Smooth muscle cell (in vitro differentiated cells): Measurements from ENCODE around the gene CHRD. TPM values are rescaled to one million over a fixed set of nuclear protein-coding genes. Genes with fewer than 3 reads are reported as not detected.
"Not testable (repeated sequence)": the region's sequence is repeated elsewhere in the genome, so short reads cannot be mapped to it uniquely, and the experiment has no call there.

Experiments
- DNase-seq: peaks from one replicate; lab custom pipeline; 2025; ENCODE audit not compliant: unreplicated experiment; lab: John Stamatoyannopoulos, UW
- H2AFZ ChIP-seq: fragments of 200-600 bp; sonication (generic); 2 replicates; pipeline ENCODE4 v1.6.0; 2016; ENCODE audit warnings: antibody characterized with exemption, low read depth, mild to moderate bottlenecking
- H3F3A ChIP-seq: fragments of 200-600 bp; sonication (generic); 2 replicates; pipeline ENCODE4 v1.6.0; 2017; ENCODE audit warnings: antibody characterized with exemption, low read depth
- H3K27ac ChIP-seq: fragments of 200-600 bp; sonication (generic); 2 replicates; pipeline ENCODE4 v1.5.1; 2016; ENCODE audit warnings: low read depth, mild to moderate bottlenecking
- H3K27me3 ChIP-seq: fragments of 200-600 bp; sonication (generic); 2 replicates; pipeline ENCODE4 v1.6.1; 2016; ENCODE audit warnings: low read depth, mild to moderate bottlenecking
- H3K36me3 ChIP-seq: fragments of 200-600 bp; sonication (generic); 2 replicates; pipeline ENCODE4 v1.5.1; 2016; ENCODE audit warnings: low read depth
- H3K4me1 ChIP-seq: fragments of 200-600 bp; sonication (generic); 2 replicates; pipeline ENCODE4 v1.5.1; 2016; ENCODE audit warnings: low read depth
- H3K4me2 ChIP-seq: fragments of 200-600 bp; sonication (generic); 2 replicates; pipeline ENCODE4 v1.6.0; 2016; ENCODE audit warnings: mild to moderate bottlenecking
- H3K4me3 ChIP-seq: fragments of 200-600 bp; sonication (generic); 2 replicates; pipeline ENCODE4 v1.5.1; 2016; ENCODE audit warnings: mild to moderate bottlenecking
- H3K79me2 ChIP-seq: fragments of 200-600 bp; sonication (generic); 2 replicates; pipeline ENCODE4 v1.6.0; 2016; ENCODE audit warnings: low read depth, mild to moderate bottlenecking
- H3K9ac ChIP-seq: fragments of 200-600 bp; sonication (generic); 2 replicates; pipeline ENCODE4 v1.6.0; 2016; ENCODE audit warnings: low read depth
- H3K9me3 ChIP-seq: fragments of 200-600 bp; sonication (generic); replicated peaks from 2 replicates; pipeline ENCODE4 v1.5.1; 2016; ENCODE audit warnings: low read depth
- H4K20me1 ChIP-seq: fragments of 200-600 bp; sonication (generic); 2 replicates; pipeline ENCODE4 v1.6.0; 2016; ENCODE audit warnings: low read depth
- WGBS: methylation state at CpG from one replicate; pipeline ENCODE4 v1.1.7; 2016; ENCODE audit warnings: low lambda C conversion rate; 5-methylcytosine and 5-hydroxymethylcytosine counted together
- polyA plus RNA-seq: library from polyadenylated mRNA; unstranded; fragments of >200 nt; fragmentation: Nextera tagmentation; extraction: Ambion mirVana; gene quantifications from 2 replicates; pipeline ENCODE4 v1.2.1, GENCODE V29; 2016
- total RNA-seq: library from RNA; depleted of rRNA; stranded (reverse); fragments of >200 nt; gene quantifications from 2 replicates; pipeline ENCODE4 v1.2.3, GENCODE V29; 2014
- TF ChIP-seq, protein P1 (sequence below): fragments of 200-600 bp; sonication (generic); IDR thresholded peaks from 2 replicates; pipeline ENCODE4 v1.5.1; 2017; ENCODE audit warnings: borderline replicate concordance, mild to moderate bottlenecking, antibody characterized with exemption; ENCODE audit not compliant: insufficient read depth, poor library complexity, severe bottlenecking

CHRD gene
- total and polyA plus RNA-seq, 2 experiments from 2014 or later = 1.5 to 2.5 TPM

DNA sequence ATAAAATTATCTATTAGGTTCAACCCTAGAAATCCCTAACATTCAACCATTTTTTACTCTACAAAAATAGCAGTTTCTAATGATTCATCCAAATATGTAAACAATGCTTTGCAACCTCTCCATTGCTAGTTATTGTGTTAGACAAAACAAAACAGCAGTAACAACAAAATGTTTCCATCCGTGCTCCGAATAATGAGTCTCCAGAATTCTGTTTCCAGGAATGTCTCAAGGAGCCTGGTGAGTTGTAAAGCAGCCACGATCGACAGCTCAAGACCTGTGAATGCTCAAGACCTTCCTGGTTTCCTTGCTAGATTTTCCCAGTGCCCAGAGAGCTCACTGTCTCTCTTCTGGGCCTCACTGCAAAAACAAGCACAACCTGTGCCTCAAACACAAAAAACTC lies 49.9 kb downstream of the CHRD start:
- no peaks in the 10 kb centered on the region for H3F3A ChIP-seq
- TF ChIP-seq, protein P1, sequence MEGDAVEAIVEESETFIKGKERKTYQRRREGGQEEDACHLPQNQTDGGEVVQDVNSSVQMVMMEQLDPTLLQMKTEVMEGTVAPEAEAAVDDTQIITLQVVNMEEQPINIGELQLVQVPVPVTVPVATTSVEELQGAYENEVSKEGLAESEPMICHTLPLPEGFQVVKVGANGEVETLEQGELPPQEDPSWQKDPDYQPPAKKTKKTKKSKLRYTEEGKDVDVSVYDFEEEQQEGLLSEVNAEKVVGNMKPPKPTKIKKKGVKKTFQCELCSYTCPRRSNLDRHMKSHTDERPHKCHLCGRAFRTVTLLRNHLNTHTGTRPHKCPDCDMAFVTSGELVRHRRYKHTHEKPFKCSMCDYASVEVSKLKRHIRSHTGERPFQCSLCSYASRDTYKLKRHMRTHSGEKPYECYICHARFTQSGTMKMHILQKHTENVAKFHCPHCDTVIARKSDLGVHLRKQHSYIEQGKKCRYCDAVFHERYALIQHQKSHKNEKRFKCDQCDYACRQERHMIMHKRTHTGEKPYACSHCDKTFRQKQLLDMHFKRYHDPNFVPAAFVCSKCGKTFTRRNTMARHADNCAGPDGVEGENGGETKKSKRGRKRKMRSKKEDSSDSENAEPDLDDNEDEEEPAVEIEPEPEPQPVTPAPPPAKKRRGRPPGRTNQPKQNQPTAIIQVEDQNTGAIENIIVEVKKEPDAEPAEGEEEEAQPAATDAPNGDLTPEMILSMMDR = no peak
- H3K79me2 ChIP-seq = no peaks in the 10 kb centered on the region
- no peaks in the 10 kb centered on the region for H3K36me3 ChIP-seq
- no peak for DNase-seq
- WGBS = 69% methylated on average over 4 of the region's 4 CpGs
- no peaks in the 10 kb centered on the region for H3K9me3 ChIP-seq
- H3K4me3 ChIP-seq = no peak overlapping the region
- no peaks in the 10 kb centered on the region for H3K27me3 ChIP-seq
- no peak overlapping the region for H3K9ac ChIP-seq
- H3K4me2 ChIP-seq = no peak overlapping the region
- H3K4me1 ChIP-seq = no peaks in the 10 kb centered on the region
- no peak overlapping the region for H3K27ac ChIP-seq
- no peak overlapping the region for H2AFZ ChIP-seq
- H4K20me1 ChIP-seq = no peaks in the 10 kb centered on the region

DNA sequence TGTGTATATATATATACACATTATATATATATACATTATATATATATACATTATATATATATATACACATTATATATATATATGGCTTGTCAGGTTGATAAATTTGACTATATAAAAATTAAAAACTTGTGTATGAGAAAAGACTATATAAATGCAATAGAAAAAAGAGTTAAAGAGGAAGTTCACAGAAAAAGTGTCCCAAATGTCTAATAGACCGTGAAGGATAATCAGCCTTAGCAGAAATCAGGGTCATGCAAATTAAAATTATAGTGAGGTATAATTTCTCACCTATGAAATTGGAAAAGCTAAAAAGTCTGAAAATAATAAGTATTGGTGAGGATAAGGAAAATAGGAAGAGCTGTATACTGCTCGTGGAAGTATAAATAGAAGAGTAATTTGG lies 51.1 kb downstream of the CHRD start:
- no peaks in the 10 kb centered on the region for H3F3A ChIP-seq
- no peak overlapping the region for H2AFZ ChIP-seq
- no peaks in the 10 kb centered on the region for H4K20me1 ChIP-seq
- TF ChIP-seq, protein P1 = no peak
- no peaks in the 10 kb centered on the region for H3K79me2 ChIP-seq
- no peaks in the 10 kb centered on the region for H3K27me3 ChIP-seq
- 92% methylated on average over 2 of the region's 2 CpGs for WGBS
- no peak for DNase-seq
- H3K36me3 ChIP-seq = no peaks in the 10 kb centered on the region
- H3K9me3 ChIP-seq = no peaks in the 10 kb centered on the region
- H3K4me2 ChIP-seq = no peak overlapping the region
- no peak overlapping the region for H3K27ac ChIP-seq
- no peaks in the 10 kb centered on the region for H3K4me1 ChIP-seq
- H3K4me3 ChIP-seq = no peak overlapping the region
- H3K9ac ChIP-seq = no peak overlapping the region

DNA sequence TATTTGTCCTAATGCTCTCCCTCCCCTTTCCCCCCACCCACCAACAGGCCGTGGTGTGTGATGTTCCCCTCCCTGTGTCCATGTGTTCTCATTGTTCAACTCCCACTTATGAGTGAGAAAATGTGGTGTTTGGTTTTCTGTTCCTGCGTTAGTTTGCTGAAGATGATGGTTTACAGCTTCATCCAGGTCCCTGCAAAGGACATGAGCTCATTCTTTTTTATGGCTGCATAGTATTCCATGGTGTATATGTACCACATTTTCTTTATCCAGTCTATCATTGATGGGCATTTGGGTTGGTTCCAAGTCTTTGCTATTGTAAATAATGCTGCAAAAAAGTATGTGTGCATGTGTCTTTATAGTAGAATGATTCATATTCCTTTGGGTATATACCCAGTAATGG lies 53.3 kb downstream of the CHRD start:
- not testable (repeated sequence) for H4K20me1 ChIP-seq, H2AFZ ChIP-seq, H3K27me3 ChIP-seq, H3K36me3 ChIP-seq, H3K4me2 ChIP-seq, H3F3A ChIP-seq, DNase-seq, H3K79me2 ChIP-seq, H3K4me1 ChIP-seq, H3K9ac ChIP-seq, H3K4me3 ChIP-seq, H3K9me3 ChIP-seq, H3K27ac ChIP-seq
- WGBS = 70% methylated on average over 1 of the region's 2 CpGs

DNA sequence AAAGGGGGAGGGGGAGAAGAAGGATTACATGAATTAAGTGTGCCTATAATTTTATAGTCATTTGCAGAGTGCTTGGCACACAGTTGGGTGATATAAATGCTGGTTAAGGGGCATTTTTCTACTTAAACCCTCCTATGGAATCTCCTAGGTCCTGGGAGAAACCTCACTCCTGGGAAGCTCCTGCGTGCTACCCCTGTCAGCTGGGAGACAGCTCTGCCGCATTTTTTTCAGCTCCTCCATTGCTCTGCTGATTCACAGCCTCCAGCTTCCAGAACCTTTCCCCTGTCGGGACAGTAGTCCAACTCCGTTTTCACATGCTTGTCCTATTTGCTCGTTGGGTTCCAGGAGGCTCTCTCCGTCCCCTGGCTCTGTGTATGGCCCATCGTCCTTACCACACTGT lies 59.2 kb downstream of the CHRD start:
- H3K4me1 ChIP-seq = no peaks in the 10 kb centered on the region
- H3K4me3 ChIP-seq = no peak overlapping the region
- H3K79me2 ChIP-seq = no peaks in the 10 kb centered on the region
- no peaks in the 10 kb centered on the region for H3K27me3 ChIP-seq
- no peaks in the 10 kb centered on the region for H3K9me3 ChIP-seq
- TF ChIP-seq, protein P1 = no peak
- no peak overlapping the region for H3K27ac ChIP-seq
- no peaks in the 10 kb centered on the region for H3K36me3 ChIP-seq
- no peaks in the 10 kb centered on the region for H3F3A ChIP-seq
- 80% methylated on average over 7 of the region's 7 CpGs for WGBS
- no peak overlapping the region for H3K4me2 ChIP-seq
- no peak overlapping the region for H2AFZ ChIP-seq
- no peaks in the 10 kb centered on the region for H4K20me1 ChIP-seq
- DNase-seq = no peak
- no peak overlapping the region for H3K9ac ChIP-seq

Other genes with a start within 250 kb of the CHRD start
- gene EIF2B5, start 244.7 kb upstream of the CHRD start, total RNA-seq = 23.5 and 25.3 TPM in 2 replicates
- 32.3 and 50.4 TPM in 2 replicates for gene EIF2B5, start 244.7 kb upstream of the CHRD start, polyA plus RNA-seq
- 40.2 and 42.5 TPM in 2 replicates for gene DVL3, start 224.7 kb upstream of the CHRD start, total RNA-seq
- gene DVL3, start 224.7 kb upstream of the CHRD start, polyA plus RNA-seq = 87.7 and 122 TPM in 2 replicates
- gene AP2M1, start 205.2 kb upstream of the CHRD start, total RNA-seq = 444 and 464 TPM in 2 replicates
- gene AP2M1, start 205.2 kb upstream of the CHRD start, polyA plus RNA-seq = 772 and 784 TPM in 2 replicates
- 34.6 and 40.4 TPM in 2 replicates for gene ABCF3, start 193.9 kb upstream of the CHRD start, total RNA-seq
- 46.3 and 69.1 TPM in 2 replicates for gene ABCF3, start 193.9 kb upstream of the CHRD start, polyA plus RNA-seq
- not detected in 2 replicates for gene VWA5B2, start 150.5 kb upstream of the CHRD start, total RNA-seq
- 0.70 TPM in 1 of 2 replicates, not detected in the other for gene VWA5B2, start 150.5 kb upstream of the CHRD start, polyA plus RNA-seq
- gene ALG3, start 131.1 kb upstream of the CHRD start, total RNA-seq = 48.8 and 95.2 TPM in 2 replicates
- 91.2 and 96.7 TPM in 2 replicates for gene ALG3, start 131.1 kb upstream of the CHRD start, polyA plus RNA-seq
- 4.1 and 4.7 TPM in 2 replicates for gene EEF1AKMT4, start 130.4 kb upstream of the CHRD start, total RNA-seq
- gene EEF1AKMT4, start 130.4 kb upstream of the CHRD start, polyA plus RNA-seq = 5.8 and 9.1 TPM in 2 replicates
- gene CAMK2N2, start 118.5 kb upstream of the CHRD start, total RNA-seq = not detected in 2 replicates
- gene CAMK2N2, start 118.5 kb upstream of the CHRD start, polyA plus RNA-seq = 0.18 TPM in 1 of 2 replicates, not detected in the other
- gene ECE2, start 104.0 kb upstream of the CHRD start, total RNA-seq = not detected in 2 replicates
- gene ECE2, start 104.0 kb upstream of the CHRD start, polyA plus RNA-seq = not detected in 2 replicates
- 303 and 315 TPM in 2 replicates for gene PSMD2, start 80.8 kb upstream of the CHRD start, total RNA-seq
- gene PSMD2, start 80.8 kb upstream of the CHRD start, polyA plus RNA-seq = 356 and 400 TPM in 2 replicates
- gene EIF4G1, start 65.4 kb upstream of the CHRD start, total RNA-seq = 148 and 198 TPM in 2 replicates
- gene EIF4G1, start 65.4 kb upstream of the CHRD start, polyA plus RNA-seq = 171 and 213 TPM in 2 replicates
- gene FAM131A, start 42.5 kb upstream of the CHRD start, total RNA-seq = 13.6 and 20.2 TPM in 2 replicates
- 15.3 and 15.8 TPM in 2 replicates for gene FAM131A, start 42.5 kb upstream of the CHRD start, polyA plus RNA-seq
- 2.3 and 4.1 TPM in 2 replicates for gene CLCN2, start 18.4 kb upstream of the CHRD start, total RNA-seq
- gene CLCN2, start 18.4 kb upstream of the CHRD start, polyA plus RNA-seq = 4.5 and 6.5 TPM in 2 replicates
- 87.0 and 154 TPM in 2 replicates for gene POLR2H, start 18.3 kb upstream of the CHRD start, total RNA-seq
- gene POLR2H, start 18.3 kb upstream of the CHRD start, polyA plus RNA-seq = 64.6 and 77.9 TPM in 2 replicates
- 0.22 TPM in 1 of 2 replicates, not detected in the other for gene THPO, start 1.8 kb upstream of the CHRD start, total RNA-seq
- gene THPO, start 1.8 kb upstream of the CHRD start, polyA plus RNA-seq = 0.45 TPM in 1 of 2 replicates, not detected in the other
- 9.9 and 11.1 TPM in 2 replicates for gene EPHB3, start 181.7 kb downstream of the CHRD start, total RNA-seq
- 23.1 and 31.6 TPM in 2 replicates for gene EPHB3, start 181.7 kb downstream of the CHRD start, polyA plus RNA-seq